H1 (cell line): ENCODE results near the gene SPECC1. TPM values are rescaled to one million over a fixed set of nuclear protein-coding genes. Genes with fewer than 3 reads are reported as not detected.

Source experiments
- CTCF ChIA-PET: fragments of 300-600 bp; sonication (Branson Sonifier 250); formaldehyde crosslinking; loops from one replicate; lab custom pipeline; 2021; ENCODE audit not compliant: partially characterized antibody; lab: Charles Lee
- POLR2A ChIA-PET: fragments of 300-600 bp; sonication (Branson Sonifier 250); formaldehyde crosslinking; loops from one replicate; lab custom pipeline; 2021; ENCODE audit warnings: inconsistent platforms; ENCODE audit not compliant: partially characterized antibody; lab: Charles Lee
- DNase-seq, 2 experiments: peaks; one replicate each; pipeline versions ENCODE4 v3.0.0 to v3.0.0-alpha.2; 2010 to 2022; ENCODE audit warnings: low spot score in 2 of 2, low read depth in 1 of 2, mixed read lengths in 1 of 2
- FAIRE-seq: peaks from 2 replicates; lab custom pipeline; 2011; peaks lifted over from hg19 to GRCh38; lab: Jason Lieb, UNC
- H2AFZ ChIP-seq: 2 replicates; pipeline ENCODE4 v1.8.1; 2012; ENCODE audit warnings: low read length, inconsistent platforms
- H2AK5ac ChIP-seq: 2 replicates; pipeline ENCODE4 v1.6.1; 2013; ENCODE audit warnings: low read depth, low read length
- H2BK120ac ChIP-seq: replicated peaks from 2 replicates; pipeline ENCODE3; 2013; ENCODE audit warnings: low read depth, low read length, inconsistent platforms
- H2BK12ac ChIP-seq: 2 replicates; pipeline ENCODE4 v1.6.1; 2013; ENCODE audit warnings: low read depth, low read length
- H2BK15ac ChIP-seq: 2 replicates; pipeline ENCODE4 v1.6.1; 2013; ENCODE audit warnings: low read length
- H2BK20ac ChIP-seq: 2 replicates; pipeline ENCODE4 v1.6.1; 2013; ENCODE audit warnings: low read length
- H2BK5ac ChIP-seq: 2 replicates; pipeline ENCODE4 v1.6.1; 2013; ENCODE audit warnings: low read depth, low read length
- H3K14ac ChIP-seq: 2 replicates; pipeline ENCODE4 v1.6.1; 2013; ENCODE audit warnings: inconsistent platforms; ENCODE audit not compliant: insufficient read length
- H3K18ac ChIP-seq: 2 replicates; pipeline ENCODE4 v1.6.1; 2013; ENCODE audit warnings: low read length; ENCODE audit errors: extremely low read depth
- H3K23ac ChIP-seq: 2 replicates; pipeline ENCODE4 v1.6.1; 2013; ENCODE audit warnings: inconsistent platforms; ENCODE audit not compliant: insufficient read length
- H3K23me2 ChIP-seq: 2 replicates; pipeline ENCODE4 v1.6.1; 2013; ENCODE audit warnings: low read depth, low read length
- H3K27ac ChIP-seq: 2 replicates; pipeline ENCODE4 v1.6.1; 2011; ENCODE audit warnings: low read depth, low read length, inconsistent platforms
- H3K27me3 ChIP-seq, 4 experiments: replicated peaks in 1 of 4; 1 replicate in 1 of 4; 2 replicates in 3 of 4; pipeline versions ENCODE4 v1.6.1 to v1.8.1; 2011 to 2013; ENCODE audit warnings: low read length in 3 of 4, mild to moderate bottlenecking in 3 of 4, inconsistent platforms in 2 of 4, mixed read lengths in 2 of 4, moderate library complexity in 1 of 4; ENCODE audit not compliant: control insufficient read depth in 3 of 4, insufficient read depth in 3 of 4; ENCODE audit errors: extremely low read depth in 1 of 4
- H3K36me3 ChIP-seq, 4 experiments: 2 replicates each; pipeline versions ENCODE4 v1.6.1 to v1.8.1; 2011 to 2013; ENCODE audit warnings: mild to moderate bottlenecking in 4 of 4, low read length in 3 of 4, moderate library complexity in 2 of 4, control low read depth in 1 of 4, inconsistent platforms in 1 of 4; ENCODE audit not compliant: insufficient read depth in 4 of 4, control insufficient read depth in 2 of 4
- H3K4ac ChIP-seq: replicated peaks from 2 replicates; pipeline ENCODE3; 2013; ENCODE audit warnings: low read length, low read depth, mixed read lengths, inconsistent platforms; ENCODE audit not compliant: insufficient read length
- H3K4me1 ChIP-seq, 4 experiments: replicated peaks in 1 of 4; 1 replicate in 1 of 4; 2 replicates in 3 of 4; pipeline versions ENCODE4 v1.6.1 to v1.8.1; 2011 to 2013; ENCODE audit warnings: low read length in 3 of 4, inconsistent platforms in 2 of 4, mixed read lengths in 1 of 4; ENCODE audit not compliant: insufficient read depth in 4 of 4, control insufficient read depth in 3 of 4
- H3K4me2 ChIP-seq, 2 experiments: 2 replicates each; pipeline versions ENCODE4 v1.6.1 to v1.8.1; 2011 to 2013; ENCODE audit warnings: low read depth in 2 of 2, low read length in 2 of 2, control low read depth in 1 of 2, inconsistent platforms in 1 of 2, mild to moderate bottlenecking in 1 of 2; ENCODE audit not compliant: insufficient read depth in 1 of 2
- H3K4me3 ChIP-seq, 4 experiments: fragments of 200-600, 300-600 bp in 1 of 4; sonication (generic), shearing (Covaris generic), sonication (Bioruptor Twin) in 1 of 4; 2 replicates each; pipeline versions ENCODE4 v1.5.1 to v1.8.1; 2011 to 2016; ENCODE audit warnings: low read length in 4 of 4, low read depth in 3 of 4, control low read depth in 2 of 4, inconsistent platforms in 2 of 4, mild to moderate bottlenecking in 2 of 4, mixed read lengths in 1 of 4, moderate library complexity in 1 of 4; ENCODE audit not compliant: insufficient read depth in 2 of 4; ENCODE audit errors: extremely low read depth in 1 of 4
- H3K56ac ChIP-seq: replicated peaks from 2 replicates; pipeline ENCODE3; 2013; ENCODE audit warnings: low read depth, mild to moderate bottlenecking, mixed read lengths, low read length, inconsistent platforms; ENCODE audit not compliant: insufficient read length
- H3K79me1 ChIP-seq: 2 replicates; pipeline ENCODE4 v1.6.1; 2013; ENCODE audit warnings: low read depth, low read length, control low read depth
- H3K79me2 ChIP-seq, 2 experiments: 2 replicates each; pipeline versions ENCODE4 v1.6.1 to v1.8.1; 2012 to 2013; ENCODE audit warnings: low read length in 2 of 2, mild to moderate bottlenecking in 2 of 2, inconsistent platforms in 1 of 2; ENCODE audit not compliant: insufficient read depth in 2 of 2, control insufficient read depth in 1 of 2
- H3K9ac ChIP-seq, 4 experiments: replicated peaks in 1 of 4; 1 replicate in 1 of 4; 2 replicates in 3 of 4; pipeline versions ENCODE4 v1.6.1 to v1.8.1; 2011 to 2013; ENCODE audit warnings: low read depth in 3 of 4, low read length in 3 of 4, control low read depth in 2 of 4, mild to moderate bottlenecking in 2 of 4, moderate library complexity in 2 of 4, inconsistent platforms in 1 of 4; ENCODE audit errors: extremely low read depth in 1 of 4
- H3K9me3 ChIP-seq, 2 experiments: 2 replicates each; pipeline versions ENCODE4 v1.6.1 to v1.8.1; 2012 to 2013; ENCODE audit warnings: mild to moderate bottlenecking in 2 of 2, moderate library complexity in 2 of 2, control low read depth in 1 of 2, inconsistent platforms in 1 of 2, low read depth in 1 of 2, low read length in 1 of 2, mixed read lengths in 1 of 2; ENCODE audit not compliant: insufficient read depth in 2 of 2
- H4K20me1 ChIP-seq, 2 experiments: replicated peaks in 1 of 2; 2 replicates each; pipeline versions ENCODE3 to v1.8.1; 2011 to 2013; ENCODE audit warnings: inconsistent platforms in 2 of 2, low read length in 2 of 2, mild to moderate bottlenecking in 1 of 2; ENCODE audit not compliant: insufficient read depth in 2 of 2, control insufficient read depth in 1 of 2
- H4K5ac ChIP-seq: 2 replicates; pipeline ENCODE4 v1.6.1; 2013; ENCODE audit warnings: low read length, low read depth, mixed read lengths, inconsistent platforms; ENCODE audit not compliant: insufficient read length
- H4K8ac ChIP-seq: 2 replicates; pipeline ENCODE4 v1.8.0; 2013; ENCODE audit warnings: mild to moderate bottlenecking, moderate library complexity, low read length, inconsistent platforms; ENCODE audit not compliant: insufficient read depth; ENCODE audit errors: extremely low read depth
- H4K91ac ChIP-seq: replicated peaks from 2 replicates; pipeline ENCODE3; 2013; ENCODE audit warnings: low read length, mixed read lengths, inconsistent platforms; ENCODE audit not compliant: insufficient read length
- SIX5 ChIP-seq: IDR thresholded peaks from 2 replicates; pipeline ENCODE4 v1.6.1; 2011; ENCODE audit warnings: mild to moderate bottlenecking, low read depth, low read length
- WGBS, 2 experiments: shearing (Covaris generic) in 1 of 2; methylation state at CpG; one replicate each; pipeline versions ENCODE4 v1.1.6 to v1.1.7; 2013 to 2015; ENCODE audit warnings: low lambda C conversion rate in 2 of 2, mixed read lengths in 2 of 2, inconsistent platforms in 1 of 2, low coverage in 1 of 2, missing lambda C conversion rate in 1 of 2; ENCODE audit not compliant: insufficient replicate concordance in 2 of 2, insufficient coverage in 1 of 2, insufficient read length in 1 of 2; ENCODE audit errors: extremely low coverage in 1 of 2, missing lambda C conversion rate in 1 of 2; 5-methylcytosine and 5-hydroxymethylcytosine counted together
- polyA plus RNA-seq, 7 experiments: library from polyadenylated mRNA; depleted of rRNA in 3 of 7; stranded (reverse) in 5 of 7; unstranded in 2 of 7; fragments of >200 nt in 5 of 7; fragments of 200-250 nt in 2 of 7; gene quantifications; 1 replicate in 5 of 7; 2 replicates in 1 of 7; 4 replicates in 1 of 7; pipeline versions ENCODE4 v1.2.1 to v1.2.3, GENCODE V29; 2011 to 2013; ENCODE audit warnings: missing spikeins in 2 of 7, mixed read lengths in 2 of 7
- total RNA-seq: library from RNA; stranded (reverse); fragmentation: NEBNext Ultra II Directional; extraction: Animal tissue kit (Norgen Biotek cat#: 25700); gene quantifications from 2 replicates; pipeline ENCODE4 v1.2.1, GENCODE V29; 2021

Gene SPECC1
- total and polyA plus RNA-seq, 2 of the 8 experiments (the other 6 are each of a cell fraction or from before 2014, with no cell fraction given), result 35.8 to 87.9 TPM

GRCh38 chr17:20051624-20052023 is 42.5 kb downstream of the SPECC1 start:
- Histone ChIP-seq H3K18ac (no peak overlapping the region), H3K4me3 (no peak overlapping the region)

More at GRCh38 chr17:20051624-20052023, 42.5 kb downstream of the SPECC1 start:
- Histone ChIP-seq H2AK5ac (no peak overlapping the region), H3K27ac (no peak overlapping the region), H3K27me3 (no peaks in the 10 kb centered on the region), H4K5ac (no peak overlapping the region), H2BK20ac (no peak overlapping the region), H3K14ac (no peak overlapping the region), H2BK15ac (no peak overlapping the region), H2BK120ac (no peak overlapping the region), H3K4ac (no peak overlapping the region), H2BK5ac (no peak overlapping the region), H2BK12ac (no peak overlapping the region), H3K9me3 (0 out of 4 replicates have a peak, but pooled peaks cover 0 to 3% of the 10 kb centered on the region in 2 experiments), H3K79me1 (no peaks in the 10 kb centered on the region), H3K79me2 (no peaks in the 10 kb centered on the region), H3K36me3 (no peaks in the 10 kb centered on the region), H3K4me1 (peaks cover 0 to 2% (median 0%) of the 10 kb centered on the region in 4 experiments; a peak in 3 of 7 replicates), H4K8ac (no peak overlapping the region), H4K20me1 (no peaks in the 10 kb centered on the region), H4K91ac (no peak overlapping the region), H2AFZ (no peak overlapping the region), H3K9ac (no peak overlapping the region), H3K56ac (no peak overlapping the region), H3K23me2 (no peaks in the 10 kb centered on the region), H3K23ac (no peak overlapping the region), H3K4me2 (no peak overlapping the region)
- no peak for DNase-seq
- ChIA-PET CTCF (no interaction called here), POLR2A (no interaction called here)
- no peak for FAIRE-seq
- no peak for TF ChIP-seq SIX5
- 88% methylated on average over 2 of the region's 2 CpGs; no CpG with 5 or more reads in 1 of the 2 experiments for WGBS, 2 experiments
